Stimulated activated CD8-positive, alpha-beta memory T cell treated with anti-CD3 and anti-CD28 coated beads, Interleukin-15, amount 100 ng/mL, for 24 hours (primary cell): ENCODE results near the gene BPIFB3.
"Not testable (repeated sequence)": the region's sequence is repeated elsewhere in the genome, so short reads cannot be mapped to it uniquely, and the experiment has no call there.

Source experiments
- DNase-seq: peaks from one replicate; pipeline ENCODE4 v3.0.0-alpha.2; 2020; ENCODE audit warnings: low read depth

Gene BPIFB3

GRCh38 chr20:33122297-33122696, 68.6 kb downstream of the BPIFB3 start:
- DNase-seq, result not testable (repeated sequence)
